Subcutaneous abdominal adipose tissue (tissue), 5 donors: ENCODE measurements around the gene SIK3.

Experiments
- H3K27ac ChIP-seq: one replicate; pipeline ENCODE4 v1.7.0; 2013; ENCODE audit warnings: low read depth, mild to moderate bottlenecking, inconsistent platforms, low read length, moderate library complexity
- H3K27me3 ChIP-seq, 5 donors: one replicate each; pipeline ENCODE4 v1.7.0; 2013; ENCODE audit warnings: low read length in 5 of 5, inconsistent platforms in 1 of 5; ENCODE audit not compliant: control insufficient read depth in 5 of 5, insufficient read depth in 4 of 5
- H3K36me3 ChIP-seq, 5 donors: one replicate each; pipeline ENCODE4 v1.7.0; 2013; ENCODE audit warnings: low read length in 5 of 5; ENCODE audit not compliant: control insufficient read depth in 5 of 5, insufficient read depth in 5 of 5
- H3K4me1 ChIP-seq, 5 donors: one replicate each; pipeline ENCODE4 v1.7.0; 2013; ENCODE audit warnings: low read length in 5 of 5, mild to moderate bottlenecking in 3 of 5, moderate library complexity in 1 of 5; ENCODE audit not compliant: control insufficient read depth in 5 of 5, insufficient read depth in 5 of 5
- H3K4me3 ChIP-seq, 5 donors: one replicate each; pipeline ENCODE4 v1.7.0; 2013; ENCODE audit warnings: low read length in 5 of 5, low read depth in 1 of 5
- H3K9ac ChIP-seq, 5 donors: one replicate each; pipeline ENCODE4 v1.7.0; 2013; ENCODE audit warnings: low read length in 5 of 5, mild to moderate bottlenecking in 4 of 5, moderate library complexity in 3 of 5
- H3K9me3 ChIP-seq, 5 donors: one replicate each; pipeline ENCODE4 v1.7.0; 2013; ENCODE audit warnings: low read length in 5 of 5; ENCODE audit not compliant: control insufficient read depth in 5 of 5
- donor health status: healthy.
- donor health status: healthy.
- donor health status: healthy.
- donor health status: healthy.
- donor health status: healthy.

SIK3 gene

DNA sequence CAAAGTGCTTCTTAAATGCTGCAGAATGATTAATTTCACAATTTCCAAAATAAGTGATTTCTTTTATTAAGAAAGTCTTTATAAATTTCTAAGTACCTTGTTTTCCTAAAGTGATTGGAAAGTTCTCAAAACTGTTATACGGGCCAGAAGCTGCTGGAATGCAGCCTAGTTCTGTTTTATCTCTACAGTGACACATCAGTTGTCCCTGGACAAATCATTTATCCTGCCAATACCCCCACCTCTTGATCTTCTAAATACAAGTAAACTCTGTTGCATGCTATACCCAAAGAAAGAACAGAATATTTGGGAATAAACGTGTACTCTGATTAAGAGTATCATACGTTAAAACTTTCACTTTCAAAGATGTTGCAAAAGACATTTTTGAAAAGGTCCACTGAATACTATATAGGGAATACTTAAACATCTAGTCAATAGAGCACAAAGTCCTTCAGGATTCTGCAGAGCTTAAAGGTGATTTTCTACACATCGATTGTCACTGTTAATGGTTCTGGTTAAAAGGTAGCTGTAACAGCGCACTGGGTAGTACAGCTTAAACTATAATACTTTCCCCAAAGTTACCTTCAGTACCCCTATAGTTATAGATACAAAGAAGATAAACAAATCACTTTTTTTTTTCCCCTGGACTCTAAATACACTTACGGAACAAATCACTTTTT is 168.7 kb downstream of the SIK3 start:
- peak overlapping the region in 4 of 5 donors; percentile 9 to 49 (median 25) for H3K4me3 ChIP-seq
- H3K27ac ChIP-seq = no peak overlapping the region
- H3K4me1 ChIP-seq = peaks cover 3 to 40% (median 34%) of the 10 kb centered on the region in 5 donors
- H3K27me3 ChIP-seq = no peaks in the 10 kb centered on the region
- peaks cover 8 to 18% (median 12%) of the 10 kb centered on the region in 5 donors for H3K36me3 ChIP-seq
- H3K9ac ChIP-seq = peak overlapping the region in 1 of 5 donors; percentile 32
- no peaks in the 10 kb centered on the region for H3K9me3 ChIP-seq

- Histone ChIP-seq H3K27me3 (no peaks in the 10 kb centered on the region), H3K9me3 (no peaks in the 10 kb centered on the region), H3K9ac (peak overlapping the region in 1 of 5 donors; percentile 7), H3K27ac (no peak overlapping the region), H3K4me1 (peaks cover 3 to 40% (median 34%) of the 10 kb centered on the region in 5 donors), H3K36me3 (peaks cover 8 to 20% (median 13%) of the 10 kb centered on the region in 5 donors), H3K4me3 (no peak overlapping the region)
These were observed 169.4 kb downstream of the SIK3 start for GRCh38 chr11:116928845-116929244.

- Histone ChIP-seq H3K4me3 (no peak overlapping the region), H3K36me3 (peaks cover 8 to 20% (median 13%) of the 10 kb centered on the region in 5 donors), H3K9me3 (no peaks in the 10 kb centered on the region), H3K27me3 (no peaks in the 10 kb centered on the region), H3K4me1 (peaks cover 3 to 40% (median 34%) of the 10 kb centered on the region in 5 donors), H3K27ac (no peak overlapping the region), H3K9ac (no peak overlapping the region)
These were observed 170.0 kb downstream of the SIK3 start for GRCh38 chr11:116928102-116928777.

- H3K27ac ChIP-seq = no peak overlapping the region
- peaks cover 3 to 37% (median 33%) of the 10 kb centered on the region in 5 donors for H3K4me1 ChIP-seq
These were observed 170.9 kb downstream of the SIK3 start for GRCh38 chr11:116927163-116927974.

DNA sequence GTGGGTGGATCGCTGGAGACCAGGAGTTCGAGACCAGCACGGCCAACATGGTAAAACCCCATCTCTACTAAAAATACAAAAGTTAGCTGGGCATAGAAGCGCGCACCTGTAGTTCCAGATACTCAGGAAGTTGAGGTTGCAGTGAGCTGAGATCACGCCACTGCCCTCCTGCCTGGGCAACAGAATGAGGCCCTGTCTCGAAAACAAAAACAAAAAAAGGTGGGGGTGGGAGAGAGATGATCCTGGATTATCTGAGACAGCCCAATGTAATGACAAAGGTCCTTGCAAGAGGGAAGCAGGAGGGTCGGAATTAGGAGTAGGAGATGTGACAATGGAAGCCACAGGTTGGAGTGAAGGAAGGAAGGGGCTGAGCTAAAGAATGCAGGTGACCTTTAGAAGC is 173.2 kb downstream of the SIK3 start:
- Histone ChIP-seq H3K9ac (no peak overlapping the region), H3K27me3 (no peaks in the 10 kb centered on the region), H3K4me1 (peaks cover 0 to 15% (median 14%) of the 10 kb centered on the region in 5 donors), H3K4me3 (no peak overlapping the region), H3K27ac (no peak overlapping the region), H3K9me3 (no peaks in the 10 kb centered on the region), H3K36me3 (peaks cover 8 to 29% (median 13%) of the 10 kb centered on the region in 5 donors)

More at GRCh38 chr11:116927163-116927974, 170.9 kb downstream of the SIK3 start:
- no peak overlapping the region for H3K9ac ChIP-seq
- H3K36me3 ChIP-seq = peaks cover 8 to 21% (median 13%) of the 10 kb centered on the region in 5 donors
- no peaks in the 10 kb centered on the region for H3K27me3 ChIP-seq
- H3K4me3 ChIP-seq = no peak overlapping the region
- no peaks in the 10 kb centered on the region for H3K9me3 ChIP-seq

DNA sequence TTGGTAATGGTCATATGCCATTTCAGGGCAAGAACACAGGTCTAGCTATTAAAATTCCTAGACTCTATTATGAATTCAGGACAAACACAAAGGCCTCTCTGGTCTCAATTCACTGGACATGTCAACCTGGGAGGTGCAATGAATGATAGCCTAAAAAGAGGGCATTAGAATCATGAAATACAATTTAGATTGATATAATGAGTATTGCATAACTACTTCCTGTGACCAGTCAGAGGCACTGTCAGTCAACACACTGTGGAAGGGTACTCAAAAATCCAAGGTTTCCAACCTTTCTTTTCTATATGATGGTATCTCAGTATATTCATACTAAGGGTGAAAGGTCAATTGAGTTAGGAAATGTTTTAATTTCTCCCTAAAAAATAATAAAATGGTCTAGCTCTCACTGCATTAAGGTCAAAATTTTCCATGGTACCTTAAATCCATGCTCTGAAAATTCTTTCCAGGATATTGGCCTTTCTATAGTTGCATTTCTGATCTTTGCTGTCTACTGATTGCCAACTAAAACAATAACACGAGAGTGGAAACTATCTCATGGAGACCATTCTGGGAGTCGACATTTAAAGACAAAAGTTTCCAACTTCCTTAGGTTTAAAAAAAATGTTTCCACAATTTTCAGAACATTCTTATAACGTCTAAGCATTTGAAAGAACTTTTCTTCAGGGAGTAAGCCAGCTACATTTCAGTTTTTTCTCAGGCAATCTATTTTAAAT is 179.1 kb downstream of the SIK3 start:
- peaks cover 0 to 9% (median 0%) of the 10 kb centered on the region in 5 donors for H3K36me3 ChIP-seq
- no peaks in the 10 kb centered on the region for H3K4me1 ChIP-seq
- no peaks in the 10 kb centered on the region for H3K27me3 ChIP-seq
- no peak overlapping the region for H3K9ac ChIP-seq
- H3K27ac ChIP-seq = no peak overlapping the region
- H3K4me3 ChIP-seq = no peak overlapping the region
- no peaks in the 10 kb centered on the region for H3K9me3 ChIP-seq

DNA sequence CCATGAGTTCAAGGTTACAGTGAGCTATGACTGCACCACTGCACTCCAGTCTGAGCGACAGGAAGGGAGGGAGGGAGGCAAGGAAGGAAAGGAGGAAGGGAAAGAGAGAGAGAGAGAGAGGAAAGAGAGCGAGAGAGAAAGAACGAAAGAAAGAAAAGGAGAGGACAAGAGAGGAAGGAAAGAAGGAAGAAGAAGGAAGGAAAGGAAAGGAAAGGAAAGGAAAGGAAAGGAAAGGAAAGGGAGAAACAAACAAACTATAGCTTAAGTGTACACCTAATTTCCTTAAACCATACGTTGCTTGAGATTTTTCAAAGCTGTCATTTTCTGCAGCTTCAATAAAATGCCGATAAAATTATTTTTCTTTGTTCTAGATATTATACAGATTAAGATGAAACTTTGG is 180.6 kb downstream of the SIK3 start:
- Histone ChIP-seq H3K9ac (no peak overlapping the region), H3K4me1 (peaks cover 0 to 10% (median 7%) of the 10 kb centered on the region in 5 donors), H3K27me3 (no peaks in the 10 kb centered on the region), H3K9me3 (no peaks in the 10 kb centered on the region), H3K36me3 (peaks cover 0 to 9% (median 0%) of the 10 kb centered on the region in 5 donors), H3K27ac (no peak overlapping the region), H3K4me3 (no peak overlapping the region)

GRCh38 chr11:116916886-116917285 is 181.3 kb downstream of the SIK3 start:
- H3K4me1 ChIP-seq = peaks cover 0 to 14% (median 11%) of the 10 kb centered on the region in 5 donors
- H3K9ac ChIP-seq = no peak overlapping the region
- H3K9me3 ChIP-seq = no peaks in the 10 kb centered on the region

DNA sequence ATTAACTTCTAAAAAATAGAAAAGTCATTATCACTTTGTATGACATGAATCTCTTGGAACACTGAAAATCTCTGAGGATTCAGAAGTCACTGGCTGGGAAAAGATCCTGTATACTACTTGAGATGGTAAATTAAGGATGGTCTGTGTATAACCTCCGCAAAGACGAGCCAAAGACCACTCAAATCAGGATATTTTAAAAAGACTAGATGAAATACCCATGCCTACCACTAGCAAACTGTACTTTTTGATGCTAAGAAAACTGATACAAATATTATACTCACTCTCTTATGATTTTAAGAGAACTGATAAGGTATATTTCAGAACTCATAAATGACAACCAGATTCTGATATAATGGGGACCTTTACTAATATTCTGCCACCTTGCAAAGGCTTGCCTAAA is 182.2 kb downstream of the SIK3 start:
- no peaks in the 10 kb centered on the region for H3K9me3 ChIP-seq
- no peak overlapping the region for H3K9ac ChIP-seq
- peaks cover 0 to 14% (median 11%) of the 10 kb centered on the region in 5 donors for H3K4me1 ChIP-seq
- H3K27me3 ChIP-seq = no peaks in the 10 kb centered on the region
- no peak overlapping the region for H3K27ac ChIP-seq
- H3K36me3 ChIP-seq = peaks cover 0 to 4% (median 0%) of the 10 kb centered on the region in 5 donors
- H3K4me3 ChIP-seq = no peak overlapping the region

More at GRCh38 chr11:116916886-116917285, 181.3 kb downstream of the SIK3 start:
- Histone ChIP-seq H3K36me3 (peaks cover 0 to 4% (median 0%) of the 10 kb centered on the region in 5 donors), H3K4me3 (no peak overlapping the region), H3K27me3 (no peaks in the 10 kb centered on the region), H3K27ac (no peak overlapping the region)
